SK-N-SH (cell line): ENCODE data around the gene LARP4. TPM values are rescaled to one million over a fixed set of nuclear protein-coding genes. Genes with fewer than 3 reads are reported as not detected.
"Not testable (repeated sequence)": the region's sequence is repeated elsewhere in the genome, so short reads cannot be mapped to it uniquely, and the experiment has no call there.

ENCODE experiments used
- CTCF ChIA-PET: fragments of 300-600, 350-600 bp; formaldehyde crosslinking; extraction: SDS; loops from one replicate; lab custom pipeline; 2021; lab: Yijun Ruan, JAX
- POLR2A ChIA-PET: fragments of 350-600 bp; sonication (Branson Sonifier 250); formaldehyde crosslinking; extraction: SDS; loops from one replicate; lab custom pipeline; 2020; ENCODE audit warnings: antibody characterized with exemption, inconsistent platforms; lab: Yijun Ruan, JAX
- DNase-seq: peaks from one replicate; pipeline ENCODE4 v3.0.0; 2012
- H2AFZ ChIP-seq: fragments of 200-600 bp; sonication (generic); 2 replicates; pipeline ENCODE4 v1.8.1; 2016; ENCODE audit warnings: antibody characterized with exemption, mild to moderate bottlenecking, low read depth
- H3F3A ChIP-seq: fragments of 200-600 bp; sonication (generic); replicated peaks from 2 replicates; pipeline ENCODE3; 2016; ENCODE audit warnings: antibody characterized with exemption, mild to moderate bottlenecking; ENCODE audit not compliant: insufficient read depth
- H3K27ac ChIP-seq, 2 experiments: fragments of 200-500 bp in 1 of 2; fragments of 200-600 bp in 1 of 2; sonication (Bioruptor generic) in 1 of 2; sonication (generic), shearing (Covaris generic) in 1 of 2; 2 replicates each; pipeline versions ENCODE4 v1.5.1 to v1.6.1; 2014 to 2016; ENCODE audit warnings: low read depth in 2 of 2, inconsistent platforms in 1 of 2, low read length in 1 of 2, mild to moderate bottlenecking in 1 of 2, mixed read lengths in 1 of 2
- H3K27me3 ChIP-seq: fragments of 200-600 bp; sonication (generic), shearing (Covaris generic); 2 replicates; pipeline ENCODE4 v1.6.1; 2016; ENCODE audit warnings: mixed run types; ENCODE audit not compliant: insufficient read depth
- H3K36me3 ChIP-seq, 2 experiments: fragments of 200-500 bp in 1 of 2; fragments of 200-600 bp in 1 of 2; sonication (Bioruptor generic) in 1 of 2; sonication (generic) in 1 of 2; replicated peaks in 1 of 2; 2 replicates each; pipeline versions ENCODE3 to v1.5.1; 2014 to 2016; ENCODE audit warnings: low read length in 1 of 2, mild to moderate bottlenecking in 1 of 2; ENCODE audit not compliant: insufficient read depth in 2 of 2, control insufficient read depth in 1 of 2
- H3K4me1 ChIP-seq, 2 experiments: fragments of 200-500 bp in 1 of 2; fragments of 200-600 bp in 1 of 2; sonication (Bioruptor generic) in 1 of 2; sonication (generic), shearing (Covaris generic) in 1 of 2; 2 replicates each; pipeline versions ENCODE4 v1.5.1 to v1.6.1; 2014 to 2016; ENCODE audit warnings: low read depth in 1 of 2, low read length in 1 of 2, mixed run types in 1 of 2; ENCODE audit not compliant: insufficient read depth in 2 of 2, control insufficient read depth in 1 of 2
- H3K4me2 ChIP-seq: fragments of 200-600 bp; sonication (generic), shearing (Covaris generic); 2 replicates; pipeline ENCODE4 v1.6.1; 2017; ENCODE audit warnings: mixed run types
- H3K4me3 ChIP-seq, 2 experiments: fragments of 200-500 bp in 1 of 2; fragments of 200-600 bp in 1 of 2; sonication (Bioruptor generic) in 1 of 2; sonication (generic), shearing (Covaris generic) in 1 of 2; 2 replicates each; pipeline versions ENCODE4 v1.5.1 to v1.8.1; 2014 to 2016; ENCODE audit warnings: low read depth in 2 of 2, inconsistent platforms in 1 of 2, low read length in 1 of 2, mild to moderate bottlenecking in 1 of 2, mixed read lengths in 1 of 2, moderate library complexity in 1 of 2
- H3K79me2 ChIP-seq: fragments of 200-600 bp; sonication (generic); 2 replicates; pipeline ENCODE4 v1.8.1; 2017; ENCODE audit warnings: mild to moderate bottlenecking; ENCODE audit not compliant: insufficient read depth
- H3K9ac ChIP-seq: fragments of 200-600 bp; sonication (generic); 2 replicates; pipeline ENCODE4 v1.6.1; 2017; ENCODE audit warnings: mixed run types
- H3K9me2 ChIP-seq: fragments of 200-600 bp; sonication (generic); 2 replicates; pipeline ENCODE4 v1.6.1; 2017; ENCODE audit warnings: mixed run types
- H3K9me3 ChIP-seq: fragments of 200-600 bp; sonication (generic); 2 replicates; pipeline ENCODE4 v1.6.1; 2017; ENCODE audit warnings: mixed run types, mild to moderate bottlenecking, moderate library complexity
- H4K20me1 ChIP-seq: fragments of 200-600 bp; sonication (generic); 2 replicates; pipeline ENCODE4 v1.6.1; 2017; ENCODE audit warnings: mild to moderate bottlenecking, mixed run types; ENCODE audit not compliant: insufficient read depth
- CTCF ChIP-seq: fragments of 200-600 bp; sonication (generic); IDR thresholded peaks from 2 replicates; pipeline ENCODE4 v1.6.1; 2017; ENCODE audit warnings: antibody characterized with exemption, mild to moderate bottlenecking, moderate library complexity
- ELF1 ChIP-seq: IDR thresholded peaks from 2 replicates; pipeline ENCODE4 v1.4.0; 2012
- EP300 ChIP-seq, 2 experiments: IDR thresholded peaks; 2 replicates each; pipeline versions ENCODE4 v1.4.0 to v1.6.1; 2012; ENCODE audit warnings: borderline replicate concordance in 1 of 2, low read depth in 1 of 2, low read length in 1 of 2
- GABPA ChIP-seq: IDR thresholded peaks from 2 replicates; pipeline ENCODE4 v1.4.0; 2012; ENCODE audit warnings: low read depth, mild to moderate bottlenecking
- GATA2 ChIP-seq: sonication (generic); formaldehyde crosslinking; IDR thresholded peaks from 2 replicates; pipeline ENCODE4 v1.5.0; 2020; ENCODE audit warnings: mild to moderate bottlenecking, missing genetic modification reagents
- JUND ChIP-seq: IDR thresholded peaks from 2 replicates; pipeline ENCODE4 v1.4.0; 2012
- MAX ChIP-seq: IDR thresholded peaks from 2 replicates; pipeline ENCODE4 v1.4.0; 2012; ENCODE audit warnings: low read depth
- MEF2A ChIP-seq: IDR thresholded peaks from 2 replicates; pipeline ENCODE4 v1.4.0; 2012; ENCODE audit warnings: low read depth, borderline replicate concordance
- MXI1 ChIP-seq: IDR thresholded peaks from 2 replicates; pipeline ENCODE4 v1.6.1; 2012; ENCODE audit warnings: mild to moderate bottlenecking, low read depth, low read length, improper control_type of control experiment
- NFIC ChIP-seq: IDR thresholded peaks from 2 replicates; pipeline ENCODE4 v1.4.0; 2012; ENCODE audit warnings: borderline replicate concordance
- NRF1 ChIP-seq: IDR thresholded peaks from 2 replicates; pipeline ENCODE4 v1.6.1; 2012; ENCODE audit warnings: low read depth, mild to moderate bottlenecking, low read length
- PBX3 ChIP-seq: IDR thresholded peaks from 2 replicates; pipeline ENCODE4; 2012
- POLR2AphosphoS5 ChIP-seq: IDR thresholded peaks from 2 replicates; pipeline ENCODE4 v1.6.1; 2012; ENCODE audit warnings: low read depth, low read length
- RFX5 ChIP-seq: IDR thresholded peaks from 2 replicates; pipeline ENCODE4 v1.6.1; 2012; ENCODE audit warnings: mild to moderate bottlenecking, improper control_type of control experiment, low read length
- SIN3A ChIP-seq: IDR thresholded peaks from 2 replicates; pipeline ENCODE4 v1.6.1; 2012; ENCODE audit warnings: low read depth, mild to moderate bottlenecking, low read length, moderate library complexity, borderline replicate concordance
- SMC3 ChIP-seq: IDR thresholded peaks from 2 replicates; pipeline ENCODE4 v1.6.1; 2012; ENCODE audit warnings: low read depth, low read length, improper control_type of control experiment
- TAF1 ChIP-seq: IDR thresholded peaks from 2 replicates; pipeline ENCODE4 v1.6.1; 2012; ENCODE audit warnings: low read depth, mild to moderate bottlenecking, low read length, moderate library complexity, borderline replicate concordance
- USF1 ChIP-seq: IDR thresholded peaks from 2 replicates; pipeline ENCODE4 v1.4.0; 2012; ENCODE audit warnings: low read depth, borderline replicate concordance
- USF2 ChIP-seq: fragments of 150-350 bp; IDR thresholded peaks from 2 replicates; pipeline ENCODE4 v1.6.1; 2017; ENCODE audit warnings: antibody characterized with exemption, low read length, low read depth, borderline replicate concordance
- YY1 ChIP-seq: IDR thresholded peaks from 2 replicates; pipeline ENCODE4 v1.4.0; 2012; ENCODE audit warnings: low read depth, mild to moderate bottlenecking
- WGBS: methylation state at CpG from one replicate; pipeline ENCODE4 v1.1.6; 2017; ENCODE audit warnings: low lambda C conversion rate; 5-methylcytosine and 5-hydroxymethylcytosine counted together
- polyA plus RNA-seq, 3 experiments: library from polyadenylated mRNA; depleted of rRNA; stranded (reverse); fragments of >200 nt; gene quantifications; 2 replicates each; pipeline ENCODE4 v1.2.3, GENCODE V29; 2012

The LARP4 gene
- polyA plus RNA-seq, 1 of the 3 experiments (the other 2 are of a cell fraction): 10.8 TPM

- ChIA-PET POLR2A (interaction anchor here (0.6 kb wide), 1 partner anchor 177 kb away, joined by 3 read pairs; no protein-coding TSS in a partner anchor), CTCF (interaction anchor here (1.1 to 1.4 kb wide), 3 partner anchors 11 to 118 kb away, joined by 3 to 7 read pairs (median 4); no protein-coding TSS in a partner anchor)
- 97% methylated on average over 8 of the region's 8 CpGs for WGBS
- Histone ChIP-seq H2AFZ (no peak overlapping the region), H3K79me2 (peaks cover 83% of the 10 kb centered on the region), H3K27me3 (no peaks in the 10 kb centered on the region), H3K9me2 (no peaks in the 10 kb centered on the region), H3K36me3 (no peaks in the 10 kb centered on the region), H3K4me1 (peaks cover 0 to 15% of the 10 kb centered on the region in 2 experiments; a peak in 2 of 4 replicates), H3F3A (peaks cover 18% of the 10 kb centered on the region), H3K9ac (no peak overlapping the region), H3K27ac (no peak overlapping the region), H3K4me3 (no peak overlapping the region), H4K20me1 (no peaks in the 10 kb centered on the region), H3K4me2 (no peak overlapping the region), H3K9me3 (no peaks in the 10 kb centered on the region)
- DNase-seq: no peak
- TF ChIP-seq SIN3A: no peak
- no peak for TF ChIP-seq TAF1
- TF ChIP-seq PBX3: no peak
- no peak for TF ChIP-seq NFIC
- TF ChIP-seq RFX5: no peak
- TF ChIP-seq CTCF: no peak
- TF ChIP-seq POLR2AphosphoS5: no peak
- no peak for TF ChIP-seq GABPA
- TF ChIP-seq MAX: no peak
- TF ChIP-seq GATA2 (CRISPR knock-in tag): no peak
- no peak for TF ChIP-seq USF2
- no peak for TF ChIP-seq NRF1
- no peak for TF ChIP-seq JUND
- no peak for TF ChIP-seq YY1
- TF ChIP-seq ELF1: no peak
- no peak for TF ChIP-seq MXI1
- no peak for TF ChIP-seq USF1
- TF ChIP-seq EP300 (IDR thresholded peaks at IDR 0.05; ENCODE audit: borderline replicate concordance in 1 of 2, low read depth in 1 of 2, low read length in 1 of 2): no peak
- no peak for TF ChIP-seq MEF2A
- TF ChIP-seq SMC3: no peak
Observed at GRCh38 chr12:50520416-50521207, 119.9 kb downstream of the LARP4 start.

GRCh38 chr12:50521781-50522180 lies 121.1 kb downstream of the LARP4 start:
- H3K27ac ChIP-seq, H3K4me3 ChIP-seq, H3K4me2 ChIP-seq, H3K9ac ChIP-seq, H4K20me1 ChIP-seq, DNase-seq, H3K9me3 ChIP-seq, H3K27me3 ChIP-seq, H3K9me2 ChIP-seq, H3K36me3 ChIP-seq, POLR2A ChIA-PET, H2AFZ ChIP-seq: not testable (repeated sequence)
- peaks cover 18% of the 10 kb centered on the region for H3F3A ChIP-seq
- peaks cover 0 to 19% of the 10 kb centered on the region in 2 experiments; a peak in 3 of 4 replicates for H3K4me1 ChIP-seq
- H3K79me2 ChIP-seq: peaks cover 83% of the 10 kb centered on the region
- CTCF ChIA-PET: interaction anchor here (1.2 kb wide), 1 partner anchor 17 kb away, joined by 4 read pairs; the partner anchor contains the start of gene DIP2B
- 95% methylated on average over 4 of the region's 4 CpGs for WGBS
